Kidney epithelial cell (primary cell): ENCODE measurements around the gene PLD2. TPM values are rescaled to one million over a fixed set of nuclear protein-coding genes. Genes with fewer than 3 reads are reported as not detected.

Source experiments
- total RNA-seq: library from RNA; depleted of rRNA; stranded (reverse); fragments of >200 nt; gene quantifications from 2 replicates; pipeline ENCODE4 v1.2.3, GENCODE V29; 2015

PLD2 gene
- total RNA-seq, 1 donor from 2014 or later = 17.4 TPM

Other genes starting within 250 kb of the PLD2 start
- 0.07 and 0.38 TPM in 2 replicates for gene GGT6, start 246.6 kb upstream of the PLD2 start, total RNA-seq
- gene SMTNL2, start 222.6 kb upstream of the PLD2 start, total RNA-seq = 0.14 and 0.46 TPM in 2 replicates
- not detected in 2 replicates for gene ALOX15, start 165.5 kb upstream of the PLD2 start, total RNA-seq
- gene PELP1, start 103.0 kb upstream of the PLD2 start, total RNA-seq = 33.8 and 46.2 TPM in 2 replicates
- 5.8 and 6.8 TPM in 2 replicates for gene ARRB2, start 96.5 kb upstream of the PLD2 start, total RNA-seq
- 19.1 and 23.6 TPM in 2 replicates for gene MED11, start 75.7 kb upstream of the PLD2 start, total RNA-seq
- 1.4 and 2.9 TPM in 2 replicates for gene ZMYND15, start 67.3 kb upstream of the PLD2 start, total RNA-seq
- gene CXCL16, start 67.2 kb upstream of the PLD2 start, total RNA-seq = 96.1 and 106 TPM in 2 replicates
- not detected in 2 replicates for gene TM4SF5, start 35.3 kb upstream of the PLD2 start, total RNA-seq
- not detected in 2 replicates for gene VMO1, start 20.8 kb upstream of the PLD2 start, total RNA-seq
- gene GLTPD2, start 18.2 kb upstream of the PLD2 start, total RNA-seq = not detected in 2 replicates
- gene PSMB6, start 11.0 kb upstream of the PLD2 start, total RNA-seq = 208 and 257 TPM in 2 replicates
- gene MINK1, start 26.2 kb downstream of the PLD2 start, total RNA-seq = 36.1 and 38.3 TPM in 2 replicates
- gene C17orf107, start 92.4 kb downstream of the PLD2 start, total RNA-seq = 2.3 and 4.4 TPM in 2 replicates
- gene CHRNE, start 95.9 kb downstream of the PLD2 start, total RNA-seq = 2.0 and 2.7 TPM in 2 replicates
- gene GP1BA, start 125.1 kb downstream of the PLD2 start, total RNA-seq = not detected in 2 replicates
- 37.2 and 44.7 TPM in 2 replicates for gene SLC25A11, start 132.9 kb downstream of the PLD2 start, total RNA-seq
- 44.1 and 66.0 TPM in 2 replicates for gene RNF167, start 133.1 kb downstream of the PLD2 start, total RNA-seq
- 1,484 and 2,015 TPM in 2 replicates for gene PFN1, start 141.4 kb downstream of the PLD2 start, total RNA-seq
- 3.5 and 5.8 TPM in 2 replicates for gene ENO3, start 144.0 kb downstream of the PLD2 start, total RNA-seq
- 74.6 and 88.7 TPM in 2 replicates for gene SPAG7, start 160.7 kb downstream of the PLD2 start, total RNA-seq
- gene CAMTA2, start 180.5 kb downstream of the PLD2 start, total RNA-seq = 47.7 and 50.7 TPM in 2 replicates
- gene INCA1, start 190.4 kb downstream of the PLD2 start, total RNA-seq = 0.41 and 2.2 TPM in 2 replicates
- gene KIF1C, start 190.8 kb downstream of the PLD2 start, total RNA-seq = 87.1 and 97.6 TPM in 2 replicates
- gene SLC52A1, start 228.3 kb downstream of the PLD2 start, total RNA-seq = 0.17 and 0.62 TPM in 2 replicates